DND-41 (cell line): ENCODE data around the gene KCNMA1.

Source experiments
- EZH2 ChIP-seq: IDR thresholded peaks from 3 replicates; pipeline ENCODE4 v1.6.1; 2012; ENCODE audit warnings: borderline replicate concordance, low read depth, mild to moderate bottlenecking, moderate library complexity, low read length, inconsistent platforms; ENCODE audit not compliant: severe bottlenecking
- TF ChIP-seq, protein P1 (sequence below): IDR thresholded peaks from 2 replicates; pipeline ENCODE4 v1.5.1; 2012; ENCODE audit warnings: borderline replicate concordance, low read length, moderate library complexity, mild to moderate bottlenecking; ENCODE audit not compliant: poor library complexity, severe bottlenecking; ENCODE audit errors: extremely low read depth

DNA sequence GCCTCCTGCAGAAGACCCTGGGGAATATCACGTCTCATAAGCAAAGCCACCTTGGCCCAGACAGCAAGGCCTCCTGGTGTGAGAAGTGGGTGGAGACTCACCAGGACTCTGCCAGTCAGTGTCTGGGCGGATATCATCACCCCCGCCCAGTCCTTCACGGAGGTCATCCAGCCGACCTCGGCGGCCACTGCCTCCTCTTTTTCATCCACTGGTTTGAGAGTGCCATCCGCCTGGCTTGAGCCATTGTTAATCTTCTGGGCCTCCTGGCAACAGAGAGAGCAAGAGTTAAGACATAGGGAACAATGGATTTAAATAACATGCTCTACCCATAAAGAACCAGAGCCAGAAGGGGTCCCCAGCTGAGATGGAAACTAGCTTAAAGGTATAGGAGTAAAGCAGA, 233.8 kb downstream of the KCNMA1 start:
- TF ChIP-seq, protein P1, sequence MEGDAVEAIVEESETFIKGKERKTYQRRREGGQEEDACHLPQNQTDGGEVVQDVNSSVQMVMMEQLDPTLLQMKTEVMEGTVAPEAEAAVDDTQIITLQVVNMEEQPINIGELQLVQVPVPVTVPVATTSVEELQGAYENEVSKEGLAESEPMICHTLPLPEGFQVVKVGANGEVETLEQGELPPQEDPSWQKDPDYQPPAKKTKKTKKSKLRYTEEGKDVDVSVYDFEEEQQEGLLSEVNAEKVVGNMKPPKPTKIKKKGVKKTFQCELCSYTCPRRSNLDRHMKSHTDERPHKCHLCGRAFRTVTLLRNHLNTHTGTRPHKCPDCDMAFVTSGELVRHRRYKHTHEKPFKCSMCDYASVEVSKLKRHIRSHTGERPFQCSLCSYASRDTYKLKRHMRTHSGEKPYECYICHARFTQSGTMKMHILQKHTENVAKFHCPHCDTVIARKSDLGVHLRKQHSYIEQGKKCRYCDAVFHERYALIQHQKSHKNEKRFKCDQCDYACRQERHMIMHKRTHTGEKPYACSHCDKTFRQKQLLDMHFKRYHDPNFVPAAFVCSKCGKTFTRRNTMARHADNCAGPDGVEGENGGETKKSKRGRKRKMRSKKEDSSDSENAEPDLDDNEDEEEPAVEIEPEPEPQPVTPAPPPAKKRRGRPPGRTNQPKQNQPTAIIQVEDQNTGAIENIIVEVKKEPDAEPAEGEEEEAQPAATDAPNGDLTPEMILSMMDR = no peak
- no peak for TF ChIP-seq EZH2
